GM19043 (cell line): ENCODE measurements around the gene UNKL.
"Not testable (repeated sequence)": the region's sequence is repeated elsewhere in the genome, so short reads cannot be mapped to it uniquely, and the experiment has no call there.

Experiments used
- ATAC-seq: cut with Tn5 transposase; IDR thresholded peaks from one replicate; pipeline ENCODE4 v1.9.1; 2021; ENCODE audit warnings: low read depth; ENCODE audit not compliant: unreplicated experiment

Gene UNKL

DNA sequence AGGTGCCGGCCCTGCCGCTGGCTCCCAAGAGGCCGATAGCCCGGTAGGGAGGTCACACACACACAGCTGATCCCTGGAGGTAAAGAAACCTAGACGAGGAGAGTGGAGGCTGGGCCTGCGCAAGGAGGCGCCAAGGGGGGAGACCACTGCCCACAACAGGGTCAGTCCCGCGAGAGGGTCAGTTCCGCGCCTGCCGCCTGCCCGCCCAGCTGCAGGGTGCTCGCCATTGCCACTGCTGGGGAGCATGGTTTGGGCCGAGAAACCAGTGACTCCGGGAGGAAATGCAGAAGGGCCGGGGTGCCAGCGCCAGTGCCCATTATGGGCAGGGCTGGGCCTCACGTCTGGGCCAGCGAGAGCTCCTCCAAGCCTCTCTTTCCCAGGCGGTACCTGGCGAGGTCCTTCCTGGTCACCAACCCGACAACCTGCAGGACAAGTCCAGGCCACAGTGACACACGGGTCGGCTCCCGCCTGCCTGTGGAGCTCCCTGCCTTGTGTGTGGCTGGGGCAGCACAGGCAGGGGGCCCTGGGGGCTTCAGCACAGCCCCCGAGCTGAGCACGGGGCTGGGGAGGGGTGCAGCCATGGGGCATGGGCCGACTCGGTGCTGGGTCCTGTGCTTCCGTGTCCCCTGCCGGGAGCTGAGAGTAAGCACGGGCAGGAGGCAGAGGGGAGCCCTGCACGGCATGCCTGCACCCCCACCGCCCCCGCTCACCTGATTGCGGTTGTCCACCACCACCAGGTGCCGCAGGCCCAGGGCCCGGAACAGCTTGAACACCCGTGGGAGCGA lies 32.0 kb upstream of the UNKL start:
- no peak for ATAC-seq

DNA sequence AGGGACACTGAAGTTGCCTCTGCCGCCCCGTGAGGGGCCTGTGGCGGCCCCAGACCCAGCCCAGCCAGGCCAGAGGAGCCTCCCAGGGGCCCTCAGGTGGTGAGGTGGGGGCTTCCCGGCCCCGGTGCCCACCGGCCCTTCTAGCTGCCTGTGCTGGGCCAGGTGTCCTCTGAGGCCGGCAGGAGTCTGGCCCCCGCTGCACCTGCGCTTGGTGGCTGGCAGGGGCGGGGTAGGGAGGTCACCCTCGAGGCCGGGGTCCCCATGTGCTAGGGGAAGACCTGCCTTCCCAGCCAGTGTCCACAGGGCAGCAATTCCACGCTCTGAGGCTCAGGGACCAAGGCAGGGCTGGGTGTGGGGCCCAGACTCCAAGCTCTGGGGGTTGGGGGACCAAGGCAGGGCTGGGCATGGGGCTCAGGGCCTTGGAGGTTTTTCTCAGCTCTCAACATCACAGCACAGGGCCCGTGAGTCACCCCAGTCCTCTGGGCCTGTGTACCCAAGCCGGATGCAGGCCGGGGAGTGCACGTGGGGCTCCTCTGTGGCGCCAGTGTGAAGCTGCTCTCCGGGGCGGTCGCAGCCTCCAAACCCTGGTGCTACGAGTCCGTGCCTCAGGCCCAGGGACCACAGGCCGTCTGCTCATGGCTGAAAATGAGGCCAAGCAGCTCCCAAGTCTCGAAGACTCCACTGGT lies 31.2 kb upstream of the UNKL start:
- ATAC-seq = no peak

DNA sequence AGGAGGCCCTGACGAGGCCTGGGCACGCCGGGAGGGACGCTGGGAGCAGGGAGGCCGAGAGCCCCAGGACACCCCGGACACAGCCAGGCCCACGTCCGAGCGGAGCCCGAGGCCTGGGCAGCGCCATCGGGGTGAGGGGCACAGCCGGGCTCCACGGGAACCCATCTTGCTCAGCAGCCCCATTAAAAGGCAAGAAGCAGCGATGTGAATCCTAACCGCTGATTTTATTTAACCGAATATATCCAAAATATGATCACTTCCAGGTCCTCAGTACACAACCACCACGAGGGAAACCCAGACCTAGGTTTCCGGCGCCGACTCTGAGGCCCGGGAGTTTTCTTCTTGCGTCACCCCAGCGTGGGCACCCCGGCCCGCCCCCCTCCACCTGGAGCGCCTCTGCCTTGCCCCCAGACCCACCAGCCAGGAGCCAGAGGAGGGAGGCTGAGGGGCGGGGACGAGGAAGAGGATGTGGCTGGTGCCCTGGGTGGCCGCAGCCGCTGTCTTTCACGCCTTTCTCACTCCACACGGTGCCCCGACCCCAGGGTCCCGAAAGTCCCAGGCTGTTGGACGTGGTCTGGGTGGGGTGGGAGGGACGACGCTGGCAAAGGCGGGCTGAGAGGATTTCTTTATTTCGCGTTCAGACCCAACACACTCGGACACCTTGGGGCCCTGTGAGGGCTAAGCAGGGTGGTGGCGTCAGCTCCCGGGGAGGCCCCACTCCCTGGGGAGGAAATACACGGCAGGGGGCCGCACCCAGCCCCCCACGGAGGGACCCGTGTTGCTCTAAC lies 30.4 kb upstream of the UNKL start:
- no peak for ATAC-seq

DNA sequence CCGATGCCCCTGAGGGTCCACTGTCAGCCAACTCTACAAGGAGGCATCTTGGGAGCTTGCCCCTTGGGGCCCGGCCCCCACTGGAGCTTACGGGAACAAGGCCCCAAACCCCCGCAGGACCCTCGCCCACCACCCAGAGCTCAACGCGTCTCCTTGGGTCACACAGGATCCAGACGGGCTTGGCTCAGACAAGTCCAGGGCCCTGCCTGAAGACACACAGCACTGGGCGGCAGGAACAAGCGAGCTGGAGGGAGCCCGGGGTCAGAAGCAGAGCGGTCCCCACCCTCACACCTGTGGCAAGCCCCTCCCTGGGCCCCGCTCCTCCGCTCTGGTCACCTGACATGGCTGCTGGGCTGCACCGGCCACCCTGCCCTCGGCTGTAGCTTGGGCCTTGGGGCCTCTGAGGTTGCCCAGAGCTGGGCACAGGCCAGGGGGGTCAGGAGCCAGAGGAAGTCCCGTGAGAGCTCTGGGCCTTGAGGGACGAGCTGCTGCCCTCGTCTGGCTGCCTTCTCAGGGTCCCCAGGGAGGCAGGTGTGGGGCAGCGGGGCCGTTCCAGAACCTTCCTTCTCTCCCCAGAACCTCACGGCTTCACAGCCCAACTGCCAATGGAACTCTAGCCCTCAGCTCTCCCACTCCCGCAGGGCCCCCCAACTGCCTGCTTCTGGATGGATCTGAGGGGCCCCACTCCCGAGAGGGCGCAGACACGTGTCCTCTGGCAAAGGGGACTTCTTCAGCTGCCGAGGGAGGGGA lies 29.7 kb upstream of the UNKL start, which contains the start of gene CCDC154:
Gene CCDC154, minus strand, starts transcription at position 577 of the 750 bp plus-strand sequence. Its CDS starts 234 bp downstream, at position 343.
- no peak for ATAC-seq

DNA sequence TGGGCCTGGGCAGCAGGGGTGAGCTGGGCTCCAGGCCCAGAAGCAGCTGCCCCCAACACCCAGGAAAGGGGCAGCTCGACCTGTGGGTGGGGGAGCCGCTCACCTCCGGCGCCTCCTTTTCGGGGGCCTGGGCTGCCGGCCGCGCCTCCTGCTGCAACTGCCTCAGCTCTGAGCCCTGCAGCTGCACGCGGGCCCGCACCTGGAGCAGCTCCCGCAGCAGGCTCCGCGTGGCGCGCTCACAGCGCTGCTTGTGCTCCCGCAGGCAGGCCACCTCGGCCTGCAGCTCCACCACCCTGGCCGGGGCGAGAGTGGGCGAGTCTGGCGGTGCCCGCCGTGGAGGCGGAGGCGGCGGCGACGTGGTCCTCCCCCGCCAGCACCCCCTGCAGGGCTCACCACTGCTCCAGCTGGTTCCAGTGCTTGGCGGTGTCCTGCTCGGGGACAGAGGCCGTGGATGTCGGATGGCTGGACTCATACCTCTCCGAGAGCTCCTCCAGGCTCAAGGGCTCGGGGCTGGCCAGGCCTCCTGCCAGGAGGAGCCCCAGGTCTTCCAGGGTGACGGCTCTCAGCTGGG lies 29.0 kb upstream of the UNKL start:
- no peak for ATAC-seq

GRCh38 chr16:1442697-1443096 lies 28.2 kb upstream of the UNKL start:
- ATAC-seq = no peak

DNA sequence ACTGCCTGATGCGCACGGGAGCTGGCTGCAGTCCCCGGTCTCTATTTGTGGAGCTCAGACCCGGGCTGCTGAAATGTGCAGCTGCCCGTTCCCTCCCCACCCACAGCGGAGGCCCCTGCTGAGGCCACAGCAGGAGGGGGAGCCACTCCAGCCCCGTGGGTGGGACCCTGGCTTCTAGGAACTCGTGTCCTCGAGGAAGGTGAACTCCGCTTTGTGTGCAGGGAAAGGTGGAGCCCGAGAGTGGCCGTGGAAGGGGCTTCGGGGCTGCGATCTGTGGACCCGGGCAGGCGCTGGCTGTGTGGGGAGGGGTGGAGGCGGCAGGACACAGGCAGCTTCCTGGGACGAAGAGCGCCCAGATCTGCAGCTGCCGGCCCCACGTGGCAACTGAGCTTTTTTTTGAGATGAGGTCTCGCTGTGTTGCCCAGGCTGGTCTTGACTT lies 26.9 kb upstream of the UNKL start:
- ATAC-seq = no peak

DNA sequence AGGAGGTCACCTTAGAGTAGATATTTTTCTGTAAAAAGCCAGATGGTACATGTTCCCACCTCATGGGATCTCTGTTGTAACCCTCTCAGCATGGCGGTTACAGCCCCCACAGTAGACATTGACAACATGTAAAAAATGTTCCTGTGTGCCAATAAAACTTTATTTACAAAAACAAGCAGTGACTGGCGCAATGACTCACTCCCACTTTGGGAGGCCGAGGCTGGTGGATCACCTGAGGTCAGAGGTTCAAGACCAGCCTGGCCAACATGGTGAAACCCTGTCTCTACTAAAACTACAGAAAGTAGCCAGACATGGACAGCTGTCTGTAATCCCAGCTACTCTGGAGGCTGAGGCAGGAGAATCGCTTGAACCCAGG lies 25.2 kb upstream of the UNKL start:
- ATAC-seq = not testable (repeated sequence)

DNA sequence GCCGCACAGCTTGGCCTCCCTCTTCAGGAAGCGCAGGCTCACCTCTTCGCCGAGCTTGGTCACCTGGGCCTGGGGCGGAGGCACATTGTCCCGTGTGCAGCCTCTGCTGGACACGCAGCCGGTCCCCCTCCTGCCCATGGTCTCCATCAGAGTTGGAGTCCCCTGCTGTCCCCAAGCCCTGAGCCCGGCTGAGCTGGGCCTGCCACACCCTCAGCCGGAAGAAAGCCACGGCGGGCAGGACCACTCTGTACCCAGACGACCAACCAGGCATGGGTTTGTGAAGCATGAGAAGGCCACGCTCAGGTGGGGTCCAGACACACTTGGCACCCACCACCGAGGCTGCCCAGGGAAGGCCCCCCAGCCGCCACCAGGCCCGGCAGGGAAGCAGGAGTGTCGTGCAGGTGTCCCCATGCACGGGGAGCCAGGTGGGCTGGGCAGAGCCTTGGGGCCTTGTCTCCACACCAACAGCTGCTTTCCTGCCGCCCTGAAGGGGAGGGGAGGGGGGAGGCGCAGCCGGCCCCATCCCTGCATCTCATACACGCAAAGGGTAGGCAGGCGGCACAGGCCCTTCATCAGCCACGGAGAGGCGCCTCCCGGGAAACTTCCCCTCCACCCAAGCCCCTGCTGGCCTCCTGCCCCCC lies 24.7 kb upstream of the UNKL start:
- ATAC-seq = no peak

DNA sequence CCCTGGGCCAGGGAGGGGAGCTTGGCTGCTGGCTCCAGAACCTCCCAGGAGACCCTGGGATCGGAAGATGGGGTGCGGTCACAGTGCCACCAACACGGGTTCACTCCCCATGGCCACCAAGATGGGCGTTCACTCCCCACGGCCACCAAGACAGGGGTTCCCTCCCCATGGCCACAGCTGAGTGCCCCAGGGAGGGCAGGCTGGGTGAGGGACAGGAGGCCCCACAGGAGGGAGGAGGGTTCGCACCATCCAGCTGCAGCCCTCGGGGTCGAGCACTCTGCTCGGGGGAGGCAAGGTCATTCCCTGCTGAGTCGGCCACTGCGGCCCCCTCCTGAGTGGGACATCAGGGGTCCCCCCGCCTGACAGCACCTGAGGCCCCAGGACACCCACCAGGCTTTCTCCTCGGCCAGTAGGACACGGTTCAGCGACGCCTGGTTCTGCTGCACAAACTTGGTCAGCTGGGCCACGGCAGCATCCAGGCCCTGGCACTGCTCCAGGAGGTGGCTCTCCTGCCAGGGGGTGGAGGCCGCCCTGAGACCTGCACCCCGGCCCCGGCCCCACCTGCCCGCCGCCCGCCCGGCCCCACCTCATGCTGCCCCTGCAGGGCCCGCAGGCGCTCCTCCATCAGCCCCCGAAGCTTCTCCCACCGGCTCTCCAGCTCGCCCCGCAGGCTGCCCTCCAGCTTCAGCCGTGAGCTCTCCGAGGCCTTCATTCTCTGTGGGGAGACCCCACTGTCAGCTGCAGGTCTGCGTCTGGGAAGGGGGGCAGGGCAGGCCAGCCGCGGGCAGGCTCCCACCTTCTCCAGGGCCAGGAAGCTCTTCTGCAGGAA lies 23.9 kb upstream of the UNKL start:
- ATAC-seq = no peak

GRCh38 chr16:1437606-1438005 lies 23.1 kb upstream of the UNKL start:
- ATAC-seq = no peak

DNA sequence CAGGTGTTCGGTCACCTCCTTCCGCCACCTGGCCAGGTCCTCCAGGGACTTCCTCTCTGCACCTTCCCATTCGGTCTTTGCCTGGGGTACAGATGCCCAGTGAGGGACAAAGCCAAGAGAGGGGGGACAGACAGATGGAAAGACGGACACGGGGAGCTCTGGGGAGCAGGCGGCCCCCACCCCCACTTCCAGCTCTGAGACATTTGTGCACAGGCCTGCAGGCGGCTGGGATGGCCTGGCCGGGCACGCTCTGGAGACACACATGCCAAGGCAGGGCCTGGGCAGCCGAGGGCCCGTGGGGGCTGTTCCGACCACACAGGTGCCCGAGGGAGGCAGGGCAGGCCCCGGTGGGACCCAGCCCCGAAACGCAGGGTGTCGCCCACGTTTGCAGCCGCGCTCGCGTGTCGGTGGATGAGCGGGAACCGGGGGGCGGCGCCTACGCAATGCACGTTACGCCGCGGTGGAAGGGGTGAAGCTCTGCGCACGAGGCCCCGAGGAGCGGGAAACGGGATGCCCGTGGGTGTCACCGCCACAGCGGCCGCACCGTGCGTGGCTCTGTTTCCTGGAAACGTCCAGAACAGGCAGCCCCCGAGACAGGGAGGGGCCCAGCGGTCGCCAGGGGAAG lies 22.3 kb upstream of the UNKL start:
- ATAC-seq = no peak

DNA sequence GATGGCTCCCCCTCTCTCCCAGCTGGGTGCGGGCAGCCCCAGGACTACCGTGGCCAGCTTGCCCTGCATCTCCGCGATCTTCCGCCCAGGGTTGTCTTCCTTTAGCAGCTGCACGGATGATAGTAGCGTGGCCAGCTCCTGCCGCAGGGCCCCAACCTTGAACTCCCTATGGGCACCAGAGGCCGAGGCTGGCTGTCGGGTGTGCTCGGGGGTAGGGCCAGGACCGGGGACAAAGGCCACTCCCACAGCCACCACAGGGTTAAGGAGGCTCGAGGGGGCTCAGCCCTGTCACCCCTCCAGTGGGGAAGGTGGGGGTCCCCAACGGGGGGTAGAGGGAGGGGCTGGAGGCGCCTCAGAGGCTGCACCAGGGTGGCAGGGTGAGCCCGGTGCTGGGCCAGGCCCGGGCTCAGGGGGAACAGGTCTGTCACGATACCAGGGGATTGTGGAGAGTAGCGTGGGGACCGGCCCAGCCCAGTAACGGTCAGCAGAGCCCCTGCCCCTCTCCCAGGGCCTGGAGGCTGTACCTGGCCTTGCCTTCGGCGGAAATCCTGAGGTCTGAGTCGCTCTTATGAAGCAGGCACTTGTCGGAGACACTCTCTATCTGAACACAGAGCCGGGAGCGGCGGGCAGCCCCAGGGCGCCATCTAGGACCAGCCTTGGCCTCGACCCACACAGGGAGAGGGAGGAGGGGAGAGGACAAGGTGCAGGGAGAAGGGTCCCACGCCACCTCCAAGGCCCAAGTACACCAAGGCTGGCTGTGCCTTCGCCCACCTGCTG lies 21.6 kb upstream of the UNKL start:
- ATAC-seq = no peak

GRCh38 chr16:1434644-1435592 lies 20.4 kb upstream of the UNKL start:
- no peak for ATAC-seq

DNA sequence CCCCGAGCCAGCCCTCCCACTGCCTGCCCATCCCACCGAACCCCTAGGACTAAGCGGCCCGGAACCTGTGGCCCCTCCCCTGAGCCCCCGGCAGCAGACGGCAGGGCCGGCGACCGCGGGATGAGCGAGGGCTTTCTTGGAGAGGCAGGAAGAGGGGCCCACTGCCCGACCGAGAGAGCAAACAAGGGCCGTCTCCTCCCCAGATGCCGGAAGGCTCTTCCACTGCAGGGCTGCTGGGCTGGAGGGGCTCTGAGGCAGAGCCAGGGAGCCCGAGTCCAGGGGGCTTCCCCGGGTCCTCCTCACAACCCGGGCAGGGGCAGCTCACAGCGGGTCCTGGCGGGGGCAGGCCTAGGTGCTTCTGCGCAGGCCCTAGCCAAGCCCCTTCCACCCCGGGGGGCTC lies 19.3 kb upstream of the UNKL start:
- ATAC-seq = no peak

GRCh38 chr16:1433263-1433560 lies 18.7 kb upstream of the UNKL start:
- ATAC-seq = no peak
